Fibroblast of skin of left biceps (primary cell): ENCODE data around the gene PRKAG2.
A peak's percentile ranks its signal among the peaks of the same experiment; 100 is the strongest.

Source experiments
- DNase-seq, 2 experiments: peaks; one replicate each; pipeline ENCODE4 v3.0.0-alpha.2; 2013; ENCODE audit warnings: low read depth in 2 of 2

The PRKAG2 gene

DNA sequence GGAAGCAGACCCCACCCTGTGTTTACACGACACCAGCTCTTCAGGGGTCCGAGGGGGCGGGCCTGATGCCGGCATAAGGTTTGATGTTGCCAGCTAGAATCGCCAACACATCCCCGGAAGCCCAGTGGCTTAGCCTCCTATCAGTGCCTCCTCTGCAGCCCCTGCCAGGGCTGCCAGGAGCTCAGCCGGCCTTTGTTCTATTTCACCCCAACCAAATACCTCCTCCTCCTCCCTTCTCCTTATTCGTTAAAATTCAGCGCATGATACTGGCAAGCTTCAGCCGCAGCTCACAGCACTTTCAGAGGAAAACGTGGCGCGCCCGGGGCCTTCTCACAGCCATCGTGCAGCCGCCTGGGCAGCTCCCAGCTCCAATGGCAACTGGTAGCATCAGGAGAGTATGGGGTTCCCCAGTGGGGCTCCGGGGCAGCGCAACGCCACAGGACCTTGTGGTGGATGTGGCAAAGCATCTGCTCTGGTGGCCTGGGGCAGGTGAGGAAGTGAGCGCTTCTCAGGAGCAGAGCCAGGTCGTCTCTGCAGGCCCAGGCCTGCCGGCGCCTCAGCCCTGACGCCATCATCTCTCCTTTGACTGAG, 180.9 kb downstream of the PRKAG2 start:
- no peak for DNase-seq

DNA sequence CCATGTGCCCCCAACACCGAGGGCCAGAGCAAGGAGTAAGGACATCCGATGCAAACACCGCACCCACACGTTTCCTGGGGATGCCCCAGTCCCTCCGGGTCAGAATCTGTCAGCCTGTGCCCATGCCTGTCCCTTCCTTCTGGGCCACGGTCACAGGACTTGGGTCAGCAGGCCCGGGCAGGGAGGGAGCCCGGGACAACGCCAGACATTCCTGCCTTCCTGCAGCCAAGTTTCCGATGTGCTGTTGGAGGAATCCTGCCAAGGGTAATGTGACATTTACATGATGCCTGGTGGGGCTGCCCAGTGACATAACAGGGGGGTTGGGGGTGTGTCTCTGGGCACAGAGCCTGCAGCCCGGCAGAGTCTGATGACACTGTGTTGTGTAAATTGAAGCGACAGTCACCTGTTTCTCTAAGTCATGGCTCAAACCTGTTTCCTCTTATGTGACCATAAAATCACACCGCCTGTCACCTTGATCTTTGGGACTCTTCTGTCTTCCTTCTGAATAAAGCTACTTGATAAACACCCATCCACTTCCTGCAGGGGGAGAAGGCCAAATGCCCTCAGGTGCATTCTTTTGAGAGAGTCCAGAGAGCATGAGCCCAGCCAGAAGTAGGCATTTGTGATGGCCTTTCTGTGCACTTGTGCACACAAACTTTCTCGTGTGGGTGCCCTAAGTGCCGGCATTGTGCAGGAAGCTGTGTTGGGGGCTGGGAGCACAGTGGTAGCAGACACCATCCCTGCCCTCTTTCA, 181.9 kb downstream of the PRKAG2 start:
- DNase-seq, result no peak

DNA sequence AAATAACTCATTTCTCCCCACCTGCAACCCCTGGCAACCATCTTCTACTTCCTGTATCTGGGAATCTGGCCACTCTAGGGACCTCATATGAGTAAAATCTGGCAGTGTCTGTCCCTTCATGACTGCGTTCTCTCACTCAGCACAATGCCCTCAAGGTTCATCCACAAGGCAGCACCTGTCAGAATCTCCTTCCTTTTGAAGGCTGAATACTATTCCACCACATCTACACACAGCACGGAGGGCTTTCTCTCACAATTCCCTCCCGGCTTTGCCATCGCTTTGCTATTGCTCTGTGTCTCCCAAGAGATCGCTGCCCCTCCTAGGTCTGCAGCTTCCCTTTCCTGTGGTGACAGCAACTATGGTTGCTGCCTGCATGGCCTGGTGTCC, 182.5 kb downstream of the PRKAG2 start:
- DNase-seq, result no peak

DNA sequence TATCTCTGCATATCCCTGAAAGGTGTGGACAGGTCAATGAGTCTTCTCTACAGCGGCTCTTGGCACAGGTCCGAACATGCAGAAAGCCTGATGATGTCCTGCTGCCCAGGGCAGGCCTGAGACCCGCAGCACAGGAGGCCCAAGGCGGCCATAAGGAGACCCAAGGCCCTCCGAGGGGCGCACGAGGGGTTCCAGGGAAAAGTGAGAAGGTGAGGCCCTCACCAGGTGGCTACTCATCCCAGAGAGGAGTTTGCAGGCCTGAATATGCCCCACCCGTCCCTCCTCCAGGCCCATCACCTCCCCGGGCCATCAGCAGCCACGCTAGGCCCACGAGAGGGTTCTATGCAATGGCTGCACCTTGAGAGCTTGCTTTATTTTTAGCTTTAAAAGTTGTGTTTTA, 183.8 kb downstream of the PRKAG2 start:
- no peak for DNase-seq

DNA sequence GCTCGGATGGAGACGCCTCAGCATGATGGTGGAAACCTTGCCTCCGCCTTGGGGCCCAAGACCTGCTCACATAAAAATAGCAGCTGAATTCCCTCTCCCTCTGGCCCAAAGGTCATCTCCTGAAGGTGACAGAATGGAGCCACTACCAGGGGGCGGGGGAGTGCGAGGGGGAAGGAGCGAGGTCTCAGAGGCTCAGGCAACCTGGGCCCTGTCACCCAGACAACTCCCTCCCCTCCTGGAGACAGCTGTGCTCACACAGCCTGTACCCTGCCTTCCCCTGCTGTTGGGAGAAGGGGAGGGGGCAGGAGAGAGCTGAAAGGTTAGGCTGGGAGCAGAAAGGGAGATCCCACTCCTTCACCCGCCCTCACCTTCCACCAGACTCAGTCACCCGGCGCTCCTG, 184.2 kb downstream of the PRKAG2 start:
- no peak for DNase-seq

DNA sequence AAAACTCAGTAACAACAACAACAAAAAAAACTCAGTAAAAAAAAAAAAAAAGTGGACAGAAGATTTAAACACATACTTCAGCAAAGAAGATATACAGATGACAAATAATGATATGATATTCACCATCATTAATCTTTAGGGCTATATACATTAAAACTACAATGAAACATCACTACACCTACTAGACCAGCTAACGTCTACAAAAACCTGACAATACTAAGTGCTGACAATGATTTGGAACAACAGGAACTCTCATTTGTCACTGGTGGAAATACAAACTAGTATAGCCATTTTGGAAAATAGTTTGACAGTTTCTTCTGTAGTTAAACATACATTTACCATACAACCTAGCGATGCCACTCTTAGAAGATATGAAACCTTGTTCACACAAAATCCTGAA, 185.5 kb downstream of the PRKAG2 start:
- no peak for DNase-seq

DNA sequence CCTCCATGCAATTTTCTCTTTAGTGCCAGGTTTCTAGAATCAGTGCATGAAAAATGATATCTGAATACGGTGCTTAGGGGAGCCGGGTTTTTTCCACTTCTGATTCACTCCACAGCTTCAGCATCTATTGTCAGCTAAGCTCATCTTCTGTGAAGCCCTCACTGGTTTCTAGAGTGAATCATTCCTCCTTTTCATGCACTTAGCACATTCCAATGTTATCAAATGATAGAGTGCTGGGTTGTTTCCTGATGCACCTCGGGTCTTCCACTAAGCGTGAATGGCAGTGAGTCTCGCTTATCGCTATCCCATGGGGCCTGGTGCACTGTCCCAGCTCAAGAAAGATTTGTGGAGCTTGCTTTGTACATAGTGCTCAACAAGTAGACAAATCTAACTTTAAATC, 186.3 kb downstream of the PRKAG2 start:
- no peak for DNase-seq

DNA sequence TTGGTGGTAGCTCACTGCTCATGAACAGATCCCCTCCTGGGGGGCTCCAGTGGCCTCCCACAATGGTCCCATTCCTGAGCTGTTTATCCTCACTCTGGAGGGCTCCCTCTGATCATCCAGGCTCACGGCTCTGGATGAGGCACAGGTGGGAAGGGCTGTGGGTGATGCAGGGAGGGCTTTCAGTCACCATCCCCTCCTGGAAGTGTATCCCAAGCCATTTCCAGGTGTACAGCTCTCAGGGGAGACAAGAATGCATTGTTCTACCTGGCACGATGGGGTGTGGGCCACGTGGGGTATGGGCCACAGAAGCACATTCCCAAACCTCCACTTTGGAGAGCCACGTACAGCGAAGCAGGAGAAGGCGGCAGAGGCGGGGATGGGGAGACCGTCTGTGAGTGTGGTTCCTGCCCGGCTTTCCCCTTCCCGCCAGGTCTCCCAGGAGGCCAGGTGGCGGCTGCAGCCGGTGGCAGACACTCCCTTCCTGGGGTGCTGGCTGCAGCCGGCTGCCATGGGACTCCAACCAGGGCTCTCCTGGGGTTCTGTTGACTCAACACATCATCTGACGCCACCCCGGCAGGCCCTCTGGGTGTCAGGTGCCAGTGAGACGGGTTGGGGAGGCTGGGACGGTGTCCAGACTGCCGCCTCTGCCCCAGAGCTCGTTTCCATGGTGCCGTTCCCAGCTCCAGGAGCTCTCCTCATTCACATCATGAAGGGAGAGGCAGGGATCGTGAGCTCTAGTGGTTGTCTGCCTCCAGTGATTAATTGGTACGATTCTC, 187.5 kb downstream of the PRKAG2 start:
- DNase-seq, result no peak

DNA sequence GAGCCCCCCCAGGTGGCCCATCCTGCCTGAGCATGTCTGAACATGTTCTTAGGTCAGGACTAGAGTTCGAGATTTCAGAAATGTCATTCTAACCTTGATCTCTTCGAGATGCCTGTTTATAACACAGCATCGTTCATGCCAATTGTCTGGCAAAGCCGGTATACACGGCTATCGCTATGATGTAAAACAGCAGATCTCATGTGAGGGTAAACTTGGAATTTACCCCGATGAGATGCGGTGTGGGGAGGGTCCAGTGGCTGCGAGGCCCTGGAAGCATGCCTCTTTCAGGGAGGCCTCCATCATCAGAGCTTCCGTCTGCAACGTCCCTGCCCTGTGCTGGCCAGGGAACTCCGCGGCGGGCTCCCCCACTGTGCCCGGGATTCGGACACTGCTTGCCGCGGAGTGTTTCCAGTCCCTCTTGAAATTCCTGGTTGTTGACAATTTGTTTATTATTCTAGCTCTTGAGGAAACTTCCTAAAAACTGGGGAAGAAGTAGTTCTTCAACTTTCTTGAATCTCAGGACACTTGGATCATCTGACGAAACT, 188.6 kb downstream of the PRKAG2 start:
- no peak for DNase-seq

DNA sequence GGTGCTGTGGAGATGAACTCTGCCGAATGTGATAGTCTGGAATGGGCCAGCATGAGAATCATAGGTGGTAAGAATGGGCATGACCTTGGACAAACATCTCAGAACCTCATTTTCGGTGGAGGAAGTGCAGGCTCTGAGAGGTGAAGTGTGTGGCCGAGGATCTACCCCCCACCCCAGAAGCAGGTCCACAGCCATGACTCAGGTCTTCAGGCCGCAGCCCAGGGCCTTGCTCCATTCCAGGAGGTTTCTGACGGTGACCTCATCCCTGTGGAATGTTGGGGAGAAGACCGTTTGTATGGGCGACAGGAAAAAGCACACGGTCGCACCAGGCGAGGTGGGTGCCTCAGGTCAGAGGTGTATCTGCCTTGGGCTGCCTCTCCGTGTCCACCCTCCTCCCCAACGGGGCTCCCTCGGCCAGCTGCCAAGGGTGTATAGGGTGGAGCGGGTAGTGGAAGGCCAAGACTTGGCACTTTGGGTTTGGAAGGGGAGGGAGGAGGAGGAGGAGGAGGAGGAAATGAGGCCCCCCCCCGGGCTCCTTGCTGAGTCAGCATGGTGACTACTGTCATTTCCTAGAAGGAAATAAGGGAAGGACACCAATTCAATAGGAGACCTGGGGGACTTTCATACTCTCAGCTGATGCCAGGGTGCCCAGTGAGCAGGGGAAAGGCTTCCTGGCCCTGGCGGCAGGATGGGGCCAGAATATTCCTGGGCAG, 189.2 kb downstream of the PRKAG2 start:
- peak; percentile 86 to 89 for DNase-seq

DNA sequence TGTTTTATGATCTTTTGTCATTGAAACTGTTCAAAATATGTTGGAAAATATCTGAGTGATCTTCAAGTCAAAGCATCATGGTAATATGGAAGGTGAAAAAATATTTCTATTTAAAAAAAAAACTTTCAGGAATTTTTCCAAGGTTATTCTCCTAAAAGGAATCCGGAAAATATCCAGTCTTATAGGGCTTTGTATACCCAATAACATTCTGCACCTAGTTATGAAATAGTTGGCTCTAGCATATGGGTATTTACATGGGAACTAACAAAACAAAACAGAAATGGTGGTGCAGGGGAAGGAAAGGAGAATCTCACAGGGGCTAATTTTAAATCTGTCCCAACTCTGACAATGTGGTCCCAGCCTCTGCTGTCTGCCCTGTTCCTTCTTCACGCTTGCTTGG, 190.1 kb downstream of the PRKAG2 start:
- no peak for DNase-seq

DNA sequence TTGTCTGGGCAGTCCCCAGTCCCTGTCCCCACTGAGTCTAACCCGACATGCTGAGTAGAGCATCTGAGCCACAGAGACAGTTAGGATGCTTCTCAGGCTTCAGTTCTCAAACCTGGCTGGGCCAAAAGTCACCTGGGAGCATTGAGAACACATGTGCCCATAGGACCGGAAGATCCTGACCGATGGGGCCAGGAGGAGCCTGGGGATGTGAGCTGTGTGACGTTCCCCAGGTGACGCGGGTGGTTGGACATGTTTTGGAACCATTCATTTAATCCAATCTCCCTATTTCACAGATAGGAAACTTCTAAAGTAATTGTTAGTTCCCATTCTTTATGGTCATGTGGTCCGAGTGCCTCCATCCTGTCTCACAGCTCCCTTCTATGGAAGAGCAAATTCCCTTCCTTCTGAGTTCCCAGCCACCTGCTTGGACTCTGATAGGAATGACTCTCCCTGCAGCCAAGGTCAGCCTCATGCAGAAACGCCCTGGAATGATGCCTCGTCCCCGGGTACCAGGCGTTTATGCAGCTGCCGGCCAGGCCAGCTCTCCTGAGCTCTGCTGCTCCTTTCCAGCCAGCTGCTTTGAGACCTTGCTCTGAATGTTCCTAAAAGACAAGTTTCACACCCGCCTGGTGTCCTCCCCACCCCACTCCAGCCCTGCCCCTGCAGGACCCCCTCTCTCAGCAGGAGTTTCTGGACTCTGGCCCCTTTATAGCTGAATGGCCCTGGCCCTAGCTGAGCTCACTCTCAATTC, 190.7 kb downstream of the PRKAG2 start:
- no peak for DNase-seq

DNA sequence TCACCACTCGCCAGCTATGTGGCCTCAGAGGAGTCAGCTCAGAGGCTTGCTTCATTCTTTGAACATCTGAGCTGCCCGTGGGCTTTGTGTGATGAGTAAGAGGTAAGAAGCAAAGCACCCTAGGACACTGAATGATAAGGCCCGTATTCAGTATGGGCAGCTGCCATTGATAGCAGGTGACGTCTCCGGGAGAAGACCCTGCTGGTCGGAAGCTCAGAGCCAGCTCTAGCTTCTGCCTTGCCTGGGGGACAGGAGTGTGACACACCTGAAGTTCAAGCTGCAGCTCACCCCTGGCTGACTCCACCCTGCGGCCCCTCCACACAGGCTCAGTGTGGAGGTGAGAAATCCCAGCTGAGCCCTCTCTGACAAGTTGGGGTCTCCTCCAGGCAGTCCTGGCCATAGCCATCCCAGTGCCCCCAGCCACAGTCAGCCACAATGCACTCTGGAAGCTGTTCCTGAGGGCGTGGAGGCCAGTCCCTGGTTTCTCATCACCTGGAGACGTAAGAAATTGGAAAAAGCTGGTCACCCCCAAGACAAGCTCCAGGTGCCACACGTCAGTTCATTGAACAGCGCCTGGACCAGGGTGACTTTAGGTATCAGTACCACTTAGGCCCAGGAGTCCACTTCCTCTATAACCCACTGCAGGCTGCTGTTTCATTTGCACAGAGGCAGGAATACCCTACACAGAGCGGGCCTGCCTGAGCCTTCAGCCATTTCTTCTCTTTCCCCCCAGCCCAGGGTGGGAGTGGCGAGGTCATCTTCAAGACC, 192.3 kb downstream of the PRKAG2 start:
- DNase-seq, result no peak

DNA sequence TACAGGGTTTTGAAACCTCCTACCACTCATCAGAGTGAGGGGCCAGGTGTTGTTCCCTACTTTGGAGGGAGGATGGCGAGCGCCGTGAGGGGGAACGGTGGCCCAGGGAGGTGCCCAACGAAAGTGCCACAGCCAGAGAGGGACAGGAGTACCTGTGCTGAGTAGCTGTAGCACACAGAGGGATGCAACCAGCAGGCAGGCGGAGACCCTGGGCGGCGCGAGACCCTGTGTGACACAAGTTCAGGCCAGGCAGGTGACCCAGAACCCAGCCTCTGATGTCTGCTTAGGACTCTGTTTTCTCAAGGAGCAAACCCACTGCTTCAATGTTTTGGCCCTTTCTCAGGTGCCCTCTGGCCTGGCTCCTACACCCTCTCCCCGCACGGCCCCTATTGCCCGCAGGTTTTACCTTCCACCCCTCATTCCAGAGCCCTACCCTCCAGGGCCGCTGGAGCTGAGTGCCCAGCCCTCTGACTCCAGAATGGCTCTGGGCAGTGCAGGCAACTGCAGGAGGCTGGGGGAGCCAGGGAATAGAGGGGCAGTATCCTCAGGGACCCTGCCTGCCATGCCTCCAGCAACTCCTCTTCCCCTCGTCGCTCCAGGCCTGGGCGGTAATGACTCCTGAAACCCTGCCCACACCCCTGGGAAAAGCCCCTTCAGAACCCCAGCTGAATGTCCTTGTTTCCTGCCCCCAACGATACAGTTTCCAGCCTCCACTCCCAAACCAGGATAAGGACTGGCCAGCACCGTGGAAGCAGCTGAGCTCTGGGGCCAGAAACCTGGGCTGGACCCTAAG, 193.1 kb downstream of the PRKAG2 start:
- no peak for DNase-seq

DNA sequence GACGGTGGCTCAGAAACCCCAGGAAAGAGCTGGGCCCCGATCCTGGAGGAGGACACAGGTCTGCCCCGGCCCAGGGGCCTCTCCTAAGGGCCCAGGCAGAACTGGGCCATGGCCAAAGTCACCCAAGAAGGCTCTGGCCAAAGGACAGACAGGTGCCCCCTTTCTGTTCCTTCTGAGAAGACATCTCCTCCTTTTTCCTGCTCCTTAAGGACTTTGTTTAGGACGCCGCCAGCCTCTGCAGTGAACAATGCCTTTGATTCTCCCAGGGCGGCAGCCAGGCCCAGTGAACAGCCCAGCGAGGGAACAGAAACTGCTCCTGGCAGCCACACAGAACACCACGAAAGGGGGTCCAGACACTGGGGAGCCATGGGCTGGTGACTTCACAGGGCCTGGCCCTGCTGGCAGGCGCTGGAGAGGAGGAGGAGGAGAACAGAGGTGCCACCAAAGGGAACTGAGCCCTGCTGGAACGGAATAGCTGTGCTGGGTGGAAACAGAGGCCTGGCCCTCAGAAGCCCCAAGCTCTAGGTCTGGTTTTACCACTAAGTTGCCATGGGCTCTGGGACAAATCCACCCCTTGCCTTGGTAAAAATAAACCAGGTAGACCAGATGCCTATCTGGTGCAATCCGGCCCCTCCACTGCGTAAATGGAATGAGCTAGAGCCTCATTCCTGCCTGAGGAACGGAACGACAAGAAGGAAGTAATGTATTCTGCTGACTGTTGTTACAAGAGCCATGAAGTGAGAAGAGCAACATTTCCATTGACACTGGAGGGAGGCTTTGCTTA, 193.9 kb downstream of the PRKAG2 start:
- no peak for DNase-seq

DNA sequence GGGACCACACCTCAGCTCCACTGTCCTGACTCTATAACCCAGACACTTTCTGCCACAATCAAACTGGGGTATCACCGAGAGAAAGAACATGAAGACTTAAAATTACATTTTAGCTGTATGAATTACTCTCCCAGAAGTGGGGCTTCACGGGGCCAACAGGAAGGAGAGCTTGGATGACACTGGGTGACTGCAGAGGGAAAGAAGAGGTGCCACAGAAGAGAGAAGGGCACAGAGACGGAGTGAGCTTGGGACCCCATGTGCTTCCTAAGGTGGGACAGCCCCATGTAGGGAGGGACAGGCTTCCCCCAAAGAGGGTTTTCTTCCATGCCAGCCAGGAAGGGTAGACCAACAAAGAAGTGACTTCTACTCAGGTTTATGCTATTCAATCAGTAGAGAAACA, 195.2 kb downstream of the PRKAG2 start:
- DNase-seq, result no peak

DNA sequence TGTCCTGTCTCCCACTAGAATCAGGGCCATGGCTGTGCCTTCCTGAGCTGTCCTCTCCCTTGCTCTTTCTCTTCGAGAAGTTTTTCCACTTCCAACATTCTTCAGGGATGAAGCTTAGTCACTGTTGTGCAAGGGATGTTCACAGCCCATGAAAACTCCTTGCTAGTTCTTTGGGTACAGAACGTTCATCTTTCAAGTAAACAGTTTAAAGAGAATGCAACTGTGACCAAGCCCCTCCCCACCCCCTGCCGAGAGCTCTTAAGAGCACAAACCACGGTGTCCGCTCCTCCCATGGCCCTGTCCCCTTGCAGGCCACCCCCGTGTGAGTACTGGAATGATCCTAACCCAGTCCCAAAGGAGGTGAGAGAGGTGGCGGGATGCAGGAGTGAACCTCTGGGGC, 196.1 kb downstream of the PRKAG2 start:
- no peak for DNase-seq

DNA sequence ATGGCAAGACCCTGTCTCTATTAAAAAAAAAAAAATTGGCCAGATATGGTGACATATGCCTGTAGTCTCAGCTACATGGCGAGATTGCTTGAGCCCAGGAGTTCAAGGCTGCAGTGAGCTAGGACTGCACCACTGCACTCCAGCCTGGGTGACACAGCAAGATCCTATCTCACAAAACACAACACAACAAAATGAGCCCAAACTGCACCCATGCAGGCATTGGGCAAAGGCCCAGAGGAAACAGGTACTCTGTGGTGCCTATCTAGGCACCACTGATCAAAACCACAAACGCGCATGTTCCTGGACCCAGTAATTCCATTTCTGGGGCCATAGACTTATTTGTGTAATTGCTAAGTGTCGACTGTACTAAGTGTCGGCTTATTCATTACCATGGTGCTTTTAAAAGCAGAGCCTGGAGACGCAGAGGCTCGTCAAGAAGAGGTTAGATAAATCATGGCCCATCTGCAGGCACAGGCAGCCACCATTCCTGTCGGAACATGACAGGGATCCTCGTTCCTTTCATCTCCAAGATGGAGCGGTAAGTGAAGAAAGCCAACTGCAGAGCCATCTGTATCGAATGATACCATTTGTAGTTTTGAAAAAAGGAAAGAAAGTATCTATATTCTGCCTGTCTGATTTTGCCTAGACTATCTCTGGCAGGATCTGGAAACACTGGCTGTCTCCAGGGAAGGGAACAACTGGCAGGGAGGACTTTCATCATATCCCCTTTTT, 196.9 kb downstream of the PRKAG2 start:
- no peak for DNase-seq
